Measurements from ENCODE around the gene SCAF11.

SCAF11 gene

GRCh38 chr12:45938566-45938965, 51.8 kb downstream of the SCAF11 start:
- DNase-seq (ENCODE audit: low spot score) = no peak

GRCh38 chr12:45934956-45935355, 55.4 kb downstream of the SCAF11 start:
- no peak for DNase-seq (ENCODE audit: low spot score)
- no peak for TF ChIP-seq CTCF (IDR thresholded peaks at IDR 0.05; ENCODE audit: extremely low read depth, missing control alignments)

More at GRCh38 chr12:45938566-45938965, 51.8 kb downstream of the SCAF11 start:
- TF ChIP-seq CTCF (IDR thresholded peaks at IDR 0.05; ENCODE audit: extremely low read depth, missing control alignments) = no peak

GRCh38 chr12:45933504-45933903, 56.9 kb downstream of the SCAF11 start:
- TF ChIP-seq CTCF (IDR thresholded peaks at IDR 0.05; ENCODE audit: extremely low read depth, missing control alignments) = no peak
- DNase-seq (ENCODE audit: low spot score) = no peak

GRCh38 chr12:45930369-45930768, 60.0 kb downstream of the SCAF11 start:
- no peak for DNase-seq (ENCODE audit: low spot score)
- TF ChIP-seq CTCF (IDR thresholded peaks at IDR 0.05; ENCODE audit: extremely low read depth, missing control alignments) = no peak

- no peak for TF ChIP-seq CTCF (IDR thresholded peaks at IDR 0.05; ENCODE audit: extremely low read depth, missing control alignments)
- DNase-seq (ENCODE audit: low spot score) = no peak
Measured at GRCh38 chr12:45928309-45928708, 62.1 kb downstream of the SCAF11 start.

GRCh38 chr12:45918818-45919217, 71.6 kb downstream of the SCAF11 start:
- DNase-seq (ENCODE audit: low spot score) = no peak
- TF ChIP-seq CTCF (IDR thresholded peaks at IDR 0.05; ENCODE audit: extremely low read depth, missing control alignments) = no peak

GRCh38 chr12:45915405-45915804, 75.0 kb downstream of the SCAF11 start:
- TF ChIP-seq CTCF (IDR thresholded peaks at IDR 0.05; ENCODE audit: extremely low read depth, missing control alignments) = no peak
- no peak for DNase-seq (ENCODE audit: low spot score)

Data from GM20000 (cell line).